HepG2 (cell line): ENCODE results near the gene ANKRD22. TPM values are rescaled to one million over a fixed set of nuclear protein-coding genes. Genes with fewer than 3 reads are reported as not detected.

Experiments used
- ATAC-seq: fragments of 200-7000 bp; cut with Tn5 transposase; 3 replicates; pipeline ENCODE4 v1.9.1; 2020; ENCODE audit warnings: mild to moderate bottlenecking, moderate library complexity
- BruUV-seq: library from RNA; stranded (reverse); fragments of 400-500 nt; replicated peaks from 2 replicates; lab custom pipeline; 2021; lab: Mats Ljungman, UMichigan
- CTCF ChIA-PET: fragments of 300-600 bp; formaldehyde crosslinking; extraction: SDS; loops from one replicate; lab custom pipeline; 2021; ENCODE audit warnings: low total read pairs, inconsistent platforms, low intra/inter-chr PET ratio; lab: Yijun Ruan, JAX
- POLR2A ChIA-PET: fragments of 350-600 bp; sonication (Branson Sonifier 250); formaldehyde crosslinking; loops from one replicate; lab custom pipeline; 2020; ENCODE audit warnings: antibody characterized with exemption, inconsistent platforms; lab: Yijun Ruan, JAX
- DNase-seq: peaks from one replicate; pipeline ENCODE4 v3.0.0-alpha.2; 2015; ENCODE audit warnings: low spot score
- FAIRE-seq: peaks from 3 replicates; lab custom pipeline; 2011; peaks lifted over from hg19 to GRCh38; lab: Jason Lieb, UNC
- H2AFZ ChIP-seq: one replicate; pipeline ENCODE4 v1.6.1; 2011; ENCODE audit warnings: low read length, inconsistent platforms
- H3K27ac ChIP-seq: fragments of 300-600 bp; 3 replicates; pipeline ENCODE4 v1.8.0; 2011; ENCODE audit warnings: mixed run types, mild to moderate bottlenecking, mixed read lengths, low read length, inconsistent platforms; ENCODE audit not compliant: insufficient read depth; ENCODE audit errors: extremely low read length
- H3K27me3 ChIP-seq, 2 experiments: fragments of 200-600 bp in 1 of 2; 2 replicates in 1 of 2; 3 replicates in 1 of 2; pipeline versions ENCODE4 v1.6.0 to v1.8.0; 2011; ENCODE audit warnings: low read length in 2 of 2, mild to moderate bottlenecking in 2 of 2, moderate library complexity in 2 of 2, inconsistent platforms in 1 of 2; ENCODE audit not compliant: insufficient read depth in 2 of 2, control insufficient read depth in 1 of 2
- H3K36me3 ChIP-seq, 2 experiments: fragments of 200-600 bp in 1 of 2; replicated peaks in 1 of 2; 2 replicates in 1 of 2; 3 replicates in 1 of 2; pipeline versions ENCODE4 v1.5.1 to v1.8.0; 2011; ENCODE audit warnings: low read length in 2 of 2, inconsistent platforms in 1 of 2; ENCODE audit not compliant: insufficient read depth in 2 of 2, control insufficient read depth in 1 of 2
- H3K4me1 ChIP-seq: 2 replicates; pipeline ENCODE4 v1.5.1; 2012; ENCODE audit warnings: low read length, inconsistent platforms; ENCODE audit not compliant: insufficient read depth
- H3K4me2 ChIP-seq: 2 replicates; pipeline ENCODE4 v1.6.0; 2011; ENCODE audit warnings: low read depth, low read length, inconsistent platforms
- H3K4me3 ChIP-seq, 3 experiments: fragments of 200-600 bp in 1 of 3; sonication (generic), shearing (Covaris generic) in 1 of 3; replicated peaks in 1 of 3; 2 replicates each; pipeline ENCODE4 v1.5.1; 2011 to 2016; ENCODE audit warnings: low read length in 3 of 3, inconsistent platforms in 2 of 3, low read depth in 2 of 3, mild to moderate bottlenecking in 2 of 3, control low read depth in 1 of 3, mixed read lengths in 1 of 3; ENCODE audit not compliant: insufficient read depth in 1 of 3
- H3K79me2 ChIP-seq: one replicate; pipeline ENCODE4 v1.6.1; 2011; ENCODE audit warnings: low read length, inconsistent platforms; ENCODE audit not compliant: insufficient read depth
- H3K9ac ChIP-seq: 2 replicates; pipeline ENCODE4 v1.6.0; 2011; ENCODE audit warnings: mild to moderate bottlenecking, low read depth, low read length, inconsistent platforms; ENCODE audit not compliant: insufficient read depth
- H3K9me3 ChIP-seq: 2 replicates; pipeline ENCODE4 v1.5.1; 2012; ENCODE audit warnings: mild to moderate bottlenecking, low read length
- H4K20me1 ChIP-seq: 2 replicates; pipeline ENCODE4 v1.6.0; 2011; ENCODE audit warnings: inconsistent platforms, mild to moderate bottlenecking, low read length, moderate library complexity; ENCODE audit not compliant: insufficient read depth
- KLF16 ChIP-seq, 2 experiments: sonication (generic) in 1 of 2; formaldehyde crosslinking in 1 of 2; IDR thresholded peaks; 2 replicates each; pipeline versions ENCODE4 v1.6.1 to v1.8.0; 2016 to 2023; ENCODE audit warnings: missing genetic modification reagents in 2 of 2, missing compliant biosample characterization in 1 of 2
- MLLT10 ChIP-seq: sonication (generic); formaldehyde crosslinking; IDR thresholded peaks from 2 replicates; pipeline ENCODE4 v1.4.0; 2020; ENCODE audit warnings: missing genetic modification reagents
- POGZ ChIP-seq: sonication (generic); formaldehyde crosslinking; IDR thresholded peaks from 2 replicates; pipeline ENCODE4 v1.4.0; 2020; ENCODE audit warnings: mild to moderate bottlenecking, missing genetic modification reagents
- PRDM15 ChIP-seq: sonication (generic); formaldehyde crosslinking; IDR thresholded peaks from 2 replicates; pipeline ENCODE4 v1.4.0; 2020; ENCODE audit warnings: missing genetic modification reagents
- RBFOX2 ChIP-seq: fragments of 200-400 bp; formaldehyde crosslinking; IDR thresholded peaks from 2 replicates; pipeline ENCODE4 v1.6.1; 2017; ENCODE audit warnings: low read depth, mild to moderate bottlenecking, low read length
- RNF219 ChIP-seq: sonication (generic); formaldehyde crosslinking; IDR thresholded peaks from 2 replicates; pipeline ENCODE4 v1.5.0; 2020; ENCODE audit warnings: mild to moderate bottlenecking, missing genetic modification reagents
- SIX4 ChIP-seq: sonication (generic); formaldehyde crosslinking; IDR thresholded peaks from 2 replicates; pipeline ENCODE4 v1.4.0; 2020; ENCODE audit warnings: missing genetic modification reagents
- SMAD3 ChIP-seq: sonication (generic); formaldehyde crosslinking; IDR thresholded peaks from 2 replicates; pipeline ENCODE4 v1.4.0; 2020; ENCODE audit warnings: missing genetic modification reagents
- SYNCRIP ChIP-seq: fragments of 200-400 bp; formaldehyde crosslinking; IDR thresholded peaks from 2 replicates; pipeline ENCODE4 v1.6.1; 2018; ENCODE audit warnings: mild to moderate bottlenecking, low read depth, low read length; ENCODE audit not compliant: insufficient read depth
- TBX3 ChIP-seq: fragments of 450-650 bp; IDR thresholded peaks from 2 replicates; pipeline ENCODE4 v1.6.1; 2017; ENCODE audit warnings: antibody characterized with exemption, mild to moderate bottlenecking, inconsistent platforms, borderline replicate concordance
- ZNF431 ChIP-seq: sonication (generic); formaldehyde crosslinking; IDR thresholded peaks from 2 replicates; pipeline ENCODE4 v1.9.0; 2022; ENCODE audit warnings: missing genetic modification reagents, low read depth, mild to moderate bottlenecking, borderline replicate concordance
- ZNF619 ChIP-seq: sonication (generic); formaldehyde crosslinking; IDR thresholded peaks from 2 replicates; pipeline ENCODE4 v1.4.0; 2020; ENCODE audit warnings: mild to moderate bottlenecking, missing genetic modification reagents
- ZNF687 ChIP-seq: sonication (generic); formaldehyde crosslinking; IDR thresholded peaks from 2 replicates; pipeline ENCODE4 v1.5.1; 2020; ENCODE audit warnings: mild to moderate bottlenecking, missing genetic modification reagents, moderate library complexity
- WGBS: methylation state at CpG from one replicate; pipeline ENCODE4 v1.1.6; 2017; ENCODE audit warnings: low lambda C conversion rate; 5-methylcytosine and 5-hydroxymethylcytosine counted together
- in situ Hi-C: cut with HindIII; loops from 2 replicates; pipeline ENCODE4 v1.10.0; 2017; ENCODE audit warnings: low pct_unique_long_range_greater_than_20kb; ENCODE audit not compliant: extremely low pct_ligation_motif_present
- intact Hi-C: fragments of 100-400 bp; cut with micrococcal nuclease; formaldehyde crosslinking; loops from one replicate; pipeline ENCODE4 v1.10.0; 2022; ENCODE audit not compliant: unreplicated experiment
- polyA plus RNA-seq, 8 experiments: library from polyadenylated mRNA; depleted of rRNA in 3 of 8; stranded (reverse) in 7 of 8; unstranded in 1 of 8; fragments of >200 nt; fragmentation: Illumina TruSeq in 4 of 8; extraction: Trizol in 4 of 8; gene quantifications; 2 replicates each; pipeline versions ENCODE4 v1.2.1 to v1.2.3, GENCODE V29; 2011 to 2016; ENCODE audit warnings: low read depth in 4 of 8, missing spikeins in 1 of 8, mixed read lengths in 1 of 8; ENCODE audit not compliant: insufficient read depth in 1 of 8
- total RNA-seq, 5 experiments: library from RNA; depleted of rRNA; stranded (reverse); fragments of >200 nt; fragmentation: Illumina TruSeq; extraction: Trizol; gene quantifications; 2 replicates each; pipeline ENCODE4 v1.2.3, GENCODE V29; 2016; ENCODE audit warnings: low read depth in 1 of 5

The ANKRD22 gene
- total and polyA plus RNA-seq, 2 of the 13 experiments (the other 11 are each of a cell fraction or from before 2014, with no cell fraction given) = not detected

- H3K27me3 ChIP-seq = no peaks in the 10 kb centered on the region
- CTCF ChIA-PET = no interaction called here
- intact Hi-C loops = no loop called here
- BruUV-seq = no TSS peak
- no peak overlapping the region for H3K4me3 ChIP-seq
- no peak overlapping the region for H3K4me2 ChIP-seq
- no peaks in the 10 kb centered on the region for H3K4me1 ChIP-seq
- DNase-seq (no peak), ATAC-seq (no peak), FAIRE-seq (no peak)
- H3K27ac ChIP-seq = no peak overlapping the region
- POLR2A ChIA-PET = no interaction called here
- no peaks in the 10 kb centered on the region for H3K36me3 ChIP-seq
- no peaks in the 10 kb centered on the region for H3K9me3 ChIP-seq
- 81% methylated on average over 2 of the region's 2 CpGs for WGBS
- no peaks in the 10 kb centered on the region for H4K20me1 ChIP-seq
- no peaks in the 10 kb centered on the region for H3K79me2 ChIP-seq
- H3K9ac ChIP-seq = no peak overlapping the region
- in situ Hi-C loops = no loop called here
- no peak overlapping the region for H2AFZ ChIP-seq
- TF ChIP-seq MLLT10 (CRISPR knock-in tag) = no peak
- no peak for TF ChIP-seq POGZ
- TF ChIP-seq ZNF687 (CRISPR knock-in tag) = no peak
- no peak for TF ChIP-seq RNF219 (CRISPR knock-in tag)
- TF ChIP-seq PRDM15 (CRISPR knock-in tag) = no peak
- TF ChIP-seq ZNF619 (CRISPR knock-in tag) = no peak
- no peak for TF ChIP-seq TBX3
- no peak for TF ChIP-seq RBFOX2
- TF ChIP-seq SIX4 (CRISPR knock-in tag) = no peak
- TF ChIP-seq SYNCRIP = no peak
- no peak for TF ChIP-seq ZNF431 (CRISPR knock-in tag)
- TF ChIP-seq KLF16 (CRISPR knock-in tag; IDR thresholded peaks at IDR 0.05) = no peak
- no peak for TF ChIP-seq SMAD3 (CRISPR knock-in tag)
- TF ChIP-seq, all 625 proteins: peak for 0
These were observed 14.8 kb upstream of the ANKRD22 start for GRCh38 chr10:88866454-88866853.
